Liver (tissue), 2 donors: ENCODE measurements around the gene EXOC4.

Experiments used
- CTCF ChIP-seq: fragments of 150-350 bp; IDR thresholded peaks from 2 replicates; pipeline ENCODE4 v1.5.1; 2017; ENCODE audit warnings: improper control_type of control experiment, low read depth, low read length; ENCODE audit not compliant: missing input control
- TF ChIP-seq, protein P1 (sequence below): IDR thresholded peaks from 2 replicates; pipeline ENCODE4 v1.6.1; 2016; ENCODE audit warnings: antibody characterized with exemption
- donor health status: healthy.

GRCh38 chr7:133582766-133583523 is 330.1 kb downstream of the EXOC4 start:
- TF ChIP-seq CTCF, result no peak
- TF ChIP-seq, protein P1, sequence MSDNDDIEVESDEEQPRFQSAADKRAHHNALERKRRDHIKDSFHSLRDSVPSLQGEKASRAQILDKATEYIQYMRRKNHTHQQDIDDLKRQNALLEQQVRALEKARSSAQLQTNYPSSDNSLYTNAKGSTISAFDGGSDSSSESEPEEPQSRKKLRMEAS, result no peak
